ENCODE data around the gene TUBGCP6. TPM values are rescaled to one million over a fixed set of nuclear protein-coding genes. Genes with fewer than 3 reads are reported as not detected.
A peak's percentile ranks its signal among the peaks of the same experiment; 100 is the strongest.

Gene TUBGCP6
- total RNA-seq, 1 experiment from 2014 or later: 38.6 TPM

- H3K27me3 ChIP-seq (ENCODE audit: insufficient read depth, low read length): no peaks in the 10 kb centered on the region
- DNase-seq (ENCODE audit: low read depth, low spot score) (no peak), ATAC-seq (no peak)
- TF ChIP-seq SIN3A (IDR thresholded peaks at IDR 0.05; ENCODE audit: low read depth) (no peak), REST (IDR thresholded peaks at IDR 0.05; ENCODE audit: low read depth) (no peak), ZFX (IDR thresholded peaks at IDR 0.05) (no peak)
- RAD21 ChIA-PET (ENCODE audit: low non-redundant PET in 1 of 2, low total read pairs in 2 of 2, uncharacterized antibody in 2 of 2, unreplicated experiment in 2 of 2): no interaction called here
- peaks cover 6% of the 10 kb centered on the region; the same call in 1 of the 2 replicates for H4K20me1 ChIP-seq (ENCODE audit: insufficient read depth)
- peak overlapping the region in 1 of 2 experiments; percentile 66; a peak in 1 of 4 replicates for H3K4me3 ChIP-seq (replicated peaks in 1 of 2; ENCODE audit: low read depth in 1 of 2, low read length in 2 of 2)
- peaks cover 27 to 50% of the 10 kb centered on the region in 2 experiments for H3K4me1 ChIP-seq (ENCODE audit: control insufficient read depth in 1 of 2, insufficient read depth in 2 of 2, low read length in 2 of 2)
- no peaks in the 10 kb centered on the region for H3K9me2 ChIP-seq (ENCODE audit: insufficient read depth)
- no peak overlapping the region for H2AFZ ChIP-seq (ENCODE audit: low read depth, low read length, poor library complexity, severe bottlenecking)
- H3K9ac ChIP-seq (ENCODE audit: low read length): peak overlapping the region; percentile 79
- CTCF ChIA-PET: interaction anchor here (1.3 kb wide), 1 partner anchor 10 kb away, joined by 4 read pairs; no protein-coding TSS in a partner anchor
- peak overlapping the region; percentile 75 for H3K27ac ChIP-seq (ENCODE audit: low read depth, low read length)
- peaks cover 0 to 8% of the 10 kb centered on the region in 2 experiments; a peak in 1 of 4 replicates for H3K36me3 ChIP-seq (ENCODE audit: control insufficient read depth in 1 of 2, insufficient read depth in 2 of 2, low read length in 2 of 2)
- no peaks in the 10 kb centered on the region for H3K9me3 ChIP-seq (ENCODE audit: control insufficient read depth in 1 of 2, insufficient read depth in 1 of 2, low read depth in 1 of 2, low read length in 2 of 2)
- no TSS peak for BruUV-seq (replicated peaks)
- peaks cover 80% of the 10 kb centered on the region for H3K79me2 ChIP-seq (ENCODE audit: insufficient read depth, low read length)
- peak overlapping the region; percentile 92 for H3K4me2 ChIP-seq (ENCODE audit: low read length)
- intact Hi-C loops (cut with micrococcal nuclease): no loop called here
- POLR2A ChIA-PET: interaction anchor here (1.4 kb wide), 1 partner anchor 40 kb away, joined by 3 read pairs; no protein-coding TSS in a partner anchor
Observed at GRCh38 chr22:50189184-50189848, 55.5 kb downstream of the TUBGCP6 start.

GRCh38 chr22:50188356-50188755 lies 56.5 kb downstream of the TUBGCP6 start:
- Histone ChIP-seq H2AFZ (ENCODE audit: low read depth, low read length, poor library complexity, severe bottlenecking) (no peak overlapping the region), H3K79me2 (ENCODE audit: insufficient read depth, low read length) (peaks cover 72% of the 10 kb centered on the region), H3K9ac (ENCODE audit: low read length) (no peak overlapping the region)

More at GRCh38 chr22:50188356-50188755, 56.5 kb downstream of the TUBGCP6 start:
- Histone ChIP-seq H3K4me2 (ENCODE audit: low read length) (no peak overlapping the region), H3K9me2 (ENCODE audit: insufficient read depth) (no peaks in the 10 kb centered on the region), H3K27ac (ENCODE audit: low read depth, low read length) (no peak overlapping the region; the same call in 1 of the 2 replicates), H3K9me3 (ENCODE audit: control insufficient read depth in 1 of 2, insufficient read depth in 1 of 2, low read depth in 1 of 2, low read length in 2 of 2) (no peaks in the 10 kb centered on the region), H3K36me3 (ENCODE audit: control insufficient read depth in 1 of 2, insufficient read depth in 2 of 2, low read length in 2 of 2) (peaks cover 0 to 5% of the 10 kb centered on the region in 2 experiments; a peak in 1 of 4 replicates), H3K4me3 (replicated peaks in 1 of 2; ENCODE audit: low read depth in 1 of 2, low read length in 2 of 2) (no peak overlapping the region), H3K27me3 (ENCODE audit: insufficient read depth, low read length) (no peaks in the 10 kb centered on the region), H4K20me1 (ENCODE audit: insufficient read depth) (peaks cover 6% of the 10 kb centered on the region; the same call in 1 of the 2 replicates), H3K4me1 (ENCODE audit: control insufficient read depth in 1 of 2, insufficient read depth in 2 of 2, low read length in 2 of 2) (peaks cover 35 to 59% of the 10 kb centered on the region in 2 experiments)
- ChIA-PET CTCF (no interaction called here), RAD21 (ENCODE audit: low non-redundant PET in 1 of 2, low total read pairs in 2 of 2, uncharacterized antibody in 2 of 2, unreplicated experiment in 2 of 2) (no interaction called here), POLR2A (no interaction called here)
- intact Hi-C loops (cut with micrococcal nuclease): no loop called here
- TF ChIP-seq CBX3 (IDR thresholded peaks at IDR 0.05; ENCODE audit: low read depth) (no peak), ATF3 (IDR thresholded peaks at IDR 0.05) (no peak), TCF7L2 (IDR thresholded peaks at IDR 0.05; ENCODE audit: borderline replicate concordance, extremely low read depth, insufficient read depth, insufficient read length) (no peak), FOSL1 (IDR thresholded peaks at IDR 0.05; ENCODE audit: low read depth) (no peak), SIN3A (IDR thresholded peaks at IDR 0.05; ENCODE audit: low read depth) (no peak), EGR1 (IDR thresholded peaks at IDR 0.05; ENCODE audit: low read depth) (no peak), EZH2phosphoT487 (IDR thresholded peaks at IDR 0.05; ENCODE audit: borderline replicate concordance) (no peak), ZNF274 (IDR thresholded peaks at IDR 0.05; ENCODE audit: low read depth, low read length) (no peak), POLR2AphosphoS5 (IDR thresholded peaks at IDR 0.05; ENCODE audit: low read depth, low read length) (no peak), SRF (IDR thresholded peaks at IDR 0.05; ENCODE audit: low read depth) (no peak), POLR2A (IDR thresholded peaks at IDR 0.05; ENCODE audit: borderline replicate concordance, extremely low read depth, insufficient read depth, insufficient read length) (no peak), SP1 (IDR thresholded peaks at IDR 0.05; ENCODE audit: low read depth) (no peak), ELF1 (IDR thresholded peaks at IDR 0.05; ENCODE audit: borderline replicate concordance, low read depth) (no peak)
- ATAC-seq (no peak), DNase-seq (ENCODE audit: low read depth, low spot score) (no peak)
- TSS peak; percentile 6 for BruUV-seq (replicated peaks)

Data from HCT116 (cell line).